ENCODE measurements around the gene FAM234A. TPM values are rescaled to one million over a fixed set of nuclear protein-coding genes. Genes with fewer than 3 reads are reported as not detected.

Gene FAM234A
- total RNA-seq, 1 experiment from 2014 or later: 94.9 TPM

DNA sequence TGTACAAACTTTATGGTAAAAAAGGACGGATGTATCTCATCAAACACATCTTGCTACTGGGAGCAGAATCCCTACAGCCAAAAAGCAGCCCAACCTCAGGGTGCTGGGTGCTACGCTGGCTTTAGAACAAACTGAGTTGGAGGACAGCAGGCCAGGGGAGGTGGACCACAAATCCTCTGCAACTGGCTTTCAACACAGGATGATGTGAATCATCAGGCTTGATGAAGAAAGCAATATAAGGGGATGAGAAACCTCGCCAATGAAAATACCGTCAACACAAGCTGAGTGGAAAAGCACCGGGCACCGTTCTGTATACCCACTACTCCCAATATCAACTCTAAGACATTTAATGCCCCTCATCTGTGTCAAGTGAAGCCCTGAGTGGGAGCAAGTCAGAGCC is 40.1 kb upstream of the FAM234A start:
- H4K20me1 ChIP-seq (ENCODE audit: control insufficient read depth, insufficient read depth, insufficient read length): peaks cover 2% of the 10 kb centered on the region
- no peak overlapping the region for H3K56ac ChIP-seq (ENCODE audit: insufficient read length, low read depth, low read length)
- TF ChIP-seq, protein P1, sequence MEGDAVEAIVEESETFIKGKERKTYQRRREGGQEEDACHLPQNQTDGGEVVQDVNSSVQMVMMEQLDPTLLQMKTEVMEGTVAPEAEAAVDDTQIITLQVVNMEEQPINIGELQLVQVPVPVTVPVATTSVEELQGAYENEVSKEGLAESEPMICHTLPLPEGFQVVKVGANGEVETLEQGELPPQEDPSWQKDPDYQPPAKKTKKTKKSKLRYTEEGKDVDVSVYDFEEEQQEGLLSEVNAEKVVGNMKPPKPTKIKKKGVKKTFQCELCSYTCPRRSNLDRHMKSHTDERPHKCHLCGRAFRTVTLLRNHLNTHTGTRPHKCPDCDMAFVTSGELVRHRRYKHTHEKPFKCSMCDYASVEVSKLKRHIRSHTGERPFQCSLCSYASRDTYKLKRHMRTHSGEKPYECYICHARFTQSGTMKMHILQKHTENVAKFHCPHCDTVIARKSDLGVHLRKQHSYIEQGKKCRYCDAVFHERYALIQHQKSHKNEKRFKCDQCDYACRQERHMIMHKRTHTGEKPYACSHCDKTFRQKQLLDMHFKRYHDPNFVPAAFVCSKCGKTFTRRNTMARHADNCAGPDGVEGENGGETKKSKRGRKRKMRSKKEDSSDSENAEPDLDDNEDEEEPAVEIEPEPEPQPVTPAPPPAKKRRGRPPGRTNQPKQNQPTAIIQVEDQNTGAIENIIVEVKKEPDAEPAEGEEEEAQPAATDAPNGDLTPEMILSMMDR (conservative IDR thresholded peaks at IDR 0.05): no peak
- H3K23me2 ChIP-seq (ENCODE audit: insufficient read length, low read depth, low read length, poor library complexity, severe bottlenecking): no peaks in the 10 kb centered on the region
- H3K27me3 ChIP-seq (ENCODE audit: insufficient read depth, low read length): no peaks in the 10 kb centered on the region
- Mint-ChIP-seq H3K4me3 (no peak overlapping the region), H3K27me3 (ENCODE audit: low read depth) (no peaks in the 10 kb centered on the region), H3K36me3 (ENCODE audit: insufficient read depth in 1 of 3, low read depth in 3 of 3) (peaks cover 61 to 95% (median 84%) of the 10 kb centered on the region in 3 experiments), H3K9me3 (no peaks in the 10 kb centered on the region), H3K27ac (no peak overlapping the region), H3K4me1 (no peaks in the 10 kb centered on the region)
- DNase-seq: no peak
- H3K79me2 ChIP-seq (ENCODE audit: insufficient read depth, low read length): no peaks in the 10 kb centered on the region
- H2AFZ ChIP-seq (ENCODE audit: low read length): no peak overlapping the region
- H2BK20ac ChIP-seq (ENCODE audit: low read depth, low read length, poor library complexity, severe bottlenecking): no peak overlapping the region
- H2BK5ac ChIP-seq (ENCODE audit: insufficient read length, low read length): no peak overlapping the region
- H3K27ac ChIP-seq (ENCODE audit: insufficient read length, low read depth, low read length): no peak overlapping the region
- H3K9me3 ChIP-seq (ENCODE audit: control insufficient read depth, low read depth, low read length): no peaks in the 10 kb centered on the region
- no peak overlapping the region for H3T11ph ChIP-seq (ENCODE audit: low read length)
- H3K14ac ChIP-seq (ENCODE audit: insufficient read depth, low read length): no peak overlapping the region
- no peak overlapping the region for H3K23ac ChIP-seq (ENCODE audit: insufficient read length, low read depth, low read length)
- H3K4me2 ChIP-seq (ENCODE audit: insufficient read depth, insufficient read length, low read length): no peak overlapping the region
- no peak overlapping the region for H2AK5ac ChIP-seq (ENCODE audit: insufficient read length, low read length)
- H4K8ac ChIP-seq (replicated peaks; ENCODE audit: insufficient read length, low read depth, low read length): no peak overlapping the region
- WGBS (ENCODE audit: extremely low coverage, insufficient read length, low lambda C conversion rate): no CpG with 5 or more reads among the region's 6 CpGs
- no peak overlapping the region for H3K18ac ChIP-seq (ENCODE audit: insufficient read length, low read depth, low read length)
- no peak overlapping the region for H2BK15ac ChIP-seq (ENCODE audit: low read depth, low read length)
- H2BK120ac ChIP-seq (ENCODE audit: low read depth, low read length, poor library complexity, severe bottlenecking): no peak overlapping the region
- no peaks in the 10 kb centered on the region for H3K79me1 ChIP-seq (ENCODE audit: insufficient read depth, low read depth, low read length, poor library complexity, severe bottlenecking)
- H3K4me1 ChIP-seq (ENCODE audit: insufficient read depth, low read length): no peaks in the 10 kb centered on the region
- no peak overlapping the region for H4K91ac ChIP-seq (ENCODE audit: insufficient read length, low read depth, low read length)
- H2BK12ac ChIP-seq (ENCODE audit: insufficient read length, low read depth, low read length): no peak overlapping the region
- no peak overlapping the region for H4K5ac ChIP-seq (ENCODE audit: insufficient read length, low read depth, low read length)
- no peak overlapping the region for H3K9ac ChIP-seq (ENCODE audit: extremely low read depth, insufficient read length, low read length)
- H3K4ac ChIP-seq (ENCODE audit: low read depth, low read length): no peak overlapping the region

Data from H9 (cell line).